ENCODE data around the gene SCYGR2. TPM values are rescaled to one million over a fixed set of nuclear protein-coding genes. Genes with fewer than 3 reads are reported as not detected.

Gene SCYGR2
- total RNA-seq, 3 donors from 2014 or later, result not detected

DNA sequence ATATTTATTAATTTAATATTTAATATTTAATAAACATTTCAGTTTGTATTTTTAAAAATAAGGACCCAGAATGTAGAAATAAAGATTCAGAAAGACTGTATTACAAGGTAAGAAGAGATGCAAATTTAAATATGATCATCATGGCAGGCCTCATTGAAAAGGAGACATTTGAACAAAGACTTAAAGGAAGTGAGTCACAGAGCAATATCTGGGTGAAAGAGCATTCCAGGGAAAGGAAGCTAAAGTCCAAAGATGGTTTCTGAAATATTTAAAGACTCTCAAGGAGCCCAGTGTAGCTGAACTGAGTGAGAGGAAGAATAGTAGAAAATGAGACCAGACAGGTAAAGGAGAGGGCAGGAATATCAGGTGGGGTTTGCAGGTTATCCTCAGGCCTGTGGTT lies 24.5 kb downstream of the SCYGR2 start:
- no peak overlapping the region for H3K27ac ChIP-seq
- intact Hi-C loops (cut with DNase I; ENCODE audit: low total_unique reads), result no loop called here
- no peaks in the 10 kb centered on the region for H3K27me3 ChIP-seq
- H3K4me3 ChIP-seq, result no peak overlapping the region
- no peaks in the 10 kb centered on the region for H3K9me3 ChIP-seq
- no peaks in the 10 kb centered on the region for H3K36me3 ChIP-seq
- TF ChIP-seq, protein P1, sequence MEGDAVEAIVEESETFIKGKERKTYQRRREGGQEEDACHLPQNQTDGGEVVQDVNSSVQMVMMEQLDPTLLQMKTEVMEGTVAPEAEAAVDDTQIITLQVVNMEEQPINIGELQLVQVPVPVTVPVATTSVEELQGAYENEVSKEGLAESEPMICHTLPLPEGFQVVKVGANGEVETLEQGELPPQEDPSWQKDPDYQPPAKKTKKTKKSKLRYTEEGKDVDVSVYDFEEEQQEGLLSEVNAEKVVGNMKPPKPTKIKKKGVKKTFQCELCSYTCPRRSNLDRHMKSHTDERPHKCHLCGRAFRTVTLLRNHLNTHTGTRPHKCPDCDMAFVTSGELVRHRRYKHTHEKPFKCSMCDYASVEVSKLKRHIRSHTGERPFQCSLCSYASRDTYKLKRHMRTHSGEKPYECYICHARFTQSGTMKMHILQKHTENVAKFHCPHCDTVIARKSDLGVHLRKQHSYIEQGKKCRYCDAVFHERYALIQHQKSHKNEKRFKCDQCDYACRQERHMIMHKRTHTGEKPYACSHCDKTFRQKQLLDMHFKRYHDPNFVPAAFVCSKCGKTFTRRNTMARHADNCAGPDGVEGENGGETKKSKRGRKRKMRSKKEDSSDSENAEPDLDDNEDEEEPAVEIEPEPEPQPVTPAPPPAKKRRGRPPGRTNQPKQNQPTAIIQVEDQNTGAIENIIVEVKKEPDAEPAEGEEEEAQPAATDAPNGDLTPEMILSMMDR (IDR thresholded peaks at IDR 0.05), result no peak
- TF ChIP-seq POLR2A (IDR thresholded peaks at IDR 0.05) (no peak), POLR2AphosphoS5 (IDR thresholded peaks at IDR 0.05) (no peak)
- no peak for DNase-seq (ENCODE audit: low spot score in 2 of 2)
- H3K4me1 ChIP-seq, result no peaks in the 10 kb centered on the region

DNA sequence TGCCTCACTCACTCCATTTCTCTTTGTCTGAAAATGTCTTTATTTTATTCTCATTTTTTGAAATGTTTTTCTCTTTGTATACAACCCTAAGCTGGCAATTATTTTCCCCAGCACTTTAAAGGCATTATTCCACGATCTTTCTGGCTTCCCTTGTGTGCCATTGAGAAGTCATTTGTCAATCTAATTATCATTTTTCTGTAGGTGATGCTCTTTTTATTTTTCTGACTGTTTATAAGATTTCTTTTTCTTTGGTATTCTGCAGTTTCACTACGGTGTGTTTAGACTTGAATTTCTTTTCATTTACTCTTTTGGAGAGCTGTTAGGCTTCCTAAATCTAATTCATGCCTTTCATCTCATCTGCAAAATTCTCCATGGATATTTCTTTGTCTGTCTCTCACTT lies 26.7 kb downstream of the SCYGR2 start:
- no peaks in the 10 kb centered on the region for H3K4me1 ChIP-seq
- H3K27ac ChIP-seq, result no peak overlapping the region
- intact Hi-C loops (cut with DNase I; ENCODE audit: low total_unique reads), result no loop called here
- no peaks in the 10 kb centered on the region for H3K36me3 ChIP-seq
- no peaks in the 10 kb centered on the region for H3K27me3 ChIP-seq
- no peaks in the 10 kb centered on the region for H3K9me3 ChIP-seq
- no peak overlapping the region for H3K4me3 ChIP-seq
- no peak for DNase-seq (ENCODE audit: low spot score in 2 of 2)
- no peak for TF ChIP-seq POLR2A (IDR thresholded peaks at IDR 0.05)
- TF ChIP-seq POLR2AphosphoS5 (IDR thresholded peaks at IDR 0.05), result no peak
- TF ChIP-seq, protein P1 (IDR thresholded peaks at IDR 0.05), result no peak

- TF ChIP-seq POLR2A (IDR thresholded peaks at IDR 0.05) (no peak), POLR2AphosphoS5 (IDR thresholded peaks at IDR 0.05) (no peak)
- TF ChIP-seq, protein P1 (IDR thresholded peaks at IDR 0.05), result no peak
- DNase-seq (ENCODE audit: low spot score in 2 of 2), result no peak
- no peak overlapping the region for H3K4me3 ChIP-seq
- H3K36me3 ChIP-seq, result no peaks in the 10 kb centered on the region
- H3K4me1 ChIP-seq, result no peaks in the 10 kb centered on the region
- H3K9me3 ChIP-seq, result no peaks in the 10 kb centered on the region
- intact Hi-C loops (cut with DNase I; ENCODE audit: low total_unique reads), result no loop called here
- H3K27me3 ChIP-seq, result no peaks in the 10 kb centered on the region
- no peak overlapping the region for H3K27ac ChIP-seq
These were observed 28.0 kb downstream of the SCYGR2 start for GRCh38 chr2:227626580-227627151.

DNA sequence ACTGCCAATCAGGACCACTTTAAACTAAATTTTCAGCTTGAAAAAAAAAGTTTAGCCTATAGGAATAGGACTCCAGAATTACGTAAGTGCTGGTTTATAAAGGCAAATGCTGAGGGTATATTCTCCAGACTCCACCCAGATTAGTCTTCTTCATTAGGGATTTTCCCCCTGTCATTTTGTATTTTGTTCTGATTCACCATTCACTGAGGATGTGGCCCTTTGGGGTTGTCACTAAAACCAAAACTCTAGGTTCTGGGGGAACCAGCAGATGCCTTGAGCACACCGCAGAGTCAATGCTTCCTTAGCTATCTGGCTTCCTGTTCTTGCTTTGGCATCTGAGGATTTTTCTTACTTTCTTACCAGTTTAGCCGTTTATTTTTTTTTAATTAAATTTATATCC lies 29.1 kb downstream of the SCYGR2 start:
- H3K9me3 ChIP-seq, result no peaks in the 10 kb centered on the region
- intact Hi-C loops (cut with DNase I; ENCODE audit: low total_unique reads), result no loop called here
- H3K27me3 ChIP-seq, result no peaks in the 10 kb centered on the region
- no peak overlapping the region for H3K4me3 ChIP-seq
- no peaks in the 10 kb centered on the region for H3K36me3 ChIP-seq
- H3K27ac ChIP-seq, result no peak overlapping the region
- no peak for DNase-seq (ENCODE audit: low spot score in 2 of 2)
- H3K4me1 ChIP-seq, result no peaks in the 10 kb centered on the region
- TF ChIP-seq, protein P1 (IDR thresholded peaks at IDR 0.05), result no peak
- TF ChIP-seq POLR2A (IDR thresholded peaks at IDR 0.05), result no peak
- no peak for TF ChIP-seq POLR2AphosphoS5 (IDR thresholded peaks at IDR 0.05)

DNA sequence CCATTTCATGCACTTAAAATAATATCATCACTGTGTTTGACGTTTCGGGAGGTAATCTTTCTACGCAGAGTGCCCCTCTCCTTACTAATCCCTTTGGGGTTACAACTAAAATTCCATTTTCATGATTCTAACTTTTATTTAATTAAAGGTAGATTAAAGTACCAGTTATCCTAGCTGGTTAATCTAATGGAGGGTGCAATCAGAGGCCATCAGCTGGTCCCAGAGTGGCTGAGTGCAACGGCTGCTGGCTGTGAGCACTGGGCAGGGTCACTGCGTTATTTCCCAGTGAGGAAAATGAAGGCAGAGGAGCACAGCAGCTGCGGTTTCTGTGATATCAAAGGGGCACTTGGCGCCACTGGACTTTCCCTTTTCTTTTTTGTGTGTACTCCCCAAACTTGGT lies 30.7 kb downstream of the SCYGR2 start:
- Histone ChIP-seq H3K27ac (no peak overlapping the region), H3K36me3 (no peaks in the 10 kb centered on the region), H3K4me3 (no peak overlapping the region), H3K4me1 (no peaks in the 10 kb centered on the region), H3K9me3 (no peaks in the 10 kb centered on the region), H3K27me3 (no peaks in the 10 kb centered on the region)
- TF ChIP-seq POLR2A (IDR thresholded peaks at IDR 0.05) (no peak), POLR2AphosphoS5 (IDR thresholded peaks at IDR 0.05) (no peak)
- TF ChIP-seq, protein P1 (IDR thresholded peaks at IDR 0.05), result no peak
- no peak for DNase-seq (ENCODE audit: low spot score in 2 of 2)
- intact Hi-C loops (cut with DNase I; ENCODE audit: low total_unique reads), result no loop called here

Measured in breast epithelium (tissue), 4 donors.